COLO829 (cell line): ENCODE results near the gene CHTOP.
"Not testable (repeated sequence)": the region's sequence is repeated elsewhere in the genome, so short reads cannot be mapped to it uniquely, and the experiment has no call there.

ENCODE experiments used
- DNase-seq: peaks from one replicate; pipeline ENCODE4 v3.0.0; 2012; ENCODE audit warnings: low spot score

CHTOP gene, protein sequence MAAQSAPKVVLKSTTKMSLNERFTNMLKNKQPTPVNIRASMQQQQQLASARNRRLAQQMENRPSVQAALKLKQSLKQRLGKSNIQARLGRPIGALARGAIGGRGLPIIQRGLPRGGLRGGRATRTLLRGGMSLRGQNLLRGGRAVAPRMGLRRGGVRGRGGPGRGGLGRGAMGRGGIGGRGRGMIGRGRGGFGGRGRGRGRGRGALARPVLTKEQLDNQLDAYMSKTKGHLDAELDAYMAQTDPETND

GRCh38 chr1:153633754-153634665, at the start of gene CHTOP:
Gene CHTOP, plus strand, starts transcription at chr1:153634066. Its CDS starts 2,523 bp downstream, at chr1:153636589.
- peak; percentile 100 for DNase-seq

- no peak for DNase-seq
Observed at GRCh38 chr1:153585006-153585405, 48.9 kb upstream of the CHTOP start.

DNA sequence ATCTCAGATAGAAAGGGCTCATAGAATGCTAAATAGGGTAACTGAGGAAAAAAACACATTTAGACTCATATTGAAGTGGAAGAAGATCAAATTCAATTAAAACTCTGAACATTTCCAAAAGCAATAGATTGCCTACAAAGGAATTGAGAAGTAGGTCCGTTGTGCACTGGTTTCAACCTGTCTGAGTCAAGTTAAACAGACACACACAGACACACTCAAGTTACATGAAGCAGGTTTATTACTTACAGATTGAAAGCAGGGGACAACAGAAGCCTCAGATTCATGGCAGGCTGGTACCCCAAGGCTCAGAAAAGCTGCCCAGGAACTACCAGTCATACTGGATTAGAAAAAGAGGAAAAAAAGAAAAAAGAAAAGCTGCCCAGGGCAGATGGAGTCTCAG, 47.5 kb upstream of the CHTOP start:
- no peak for DNase-seq

- no peak for DNase-seq
Observed at GRCh38 chr1:153587314-153587713, 46.6 kb upstream of the CHTOP start.

DNA sequence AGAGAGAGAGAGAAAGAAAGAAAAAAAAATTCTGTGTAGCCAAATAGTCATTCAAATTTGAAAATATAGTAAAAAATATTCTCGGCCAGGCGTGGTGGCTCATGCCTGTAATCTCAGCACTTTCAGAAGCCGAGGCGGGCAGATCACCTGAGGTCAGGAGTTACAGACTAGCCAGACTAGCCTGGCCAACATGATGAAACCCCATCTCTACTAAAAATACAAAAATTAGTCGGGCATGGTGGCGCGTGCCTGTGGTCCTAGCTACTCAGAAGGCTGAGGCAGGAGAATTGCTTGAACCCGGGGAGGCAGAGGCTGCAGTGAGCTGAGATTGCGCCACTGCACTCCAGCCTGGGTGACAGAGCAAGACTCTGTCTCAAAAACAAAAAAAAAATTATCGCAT, 45.8 kb upstream of the CHTOP start:
- not testable (repeated sequence) for DNase-seq

- DNase-seq = no peak
Observed at GRCh38 chr1:153588482-153588881, 45.4 kb upstream of the CHTOP start.

- peak; percentile 81 for DNase-seq
Observed at GRCh38 chr1:153592748-153593147, 41.1 kb upstream of the CHTOP start.

DNA sequence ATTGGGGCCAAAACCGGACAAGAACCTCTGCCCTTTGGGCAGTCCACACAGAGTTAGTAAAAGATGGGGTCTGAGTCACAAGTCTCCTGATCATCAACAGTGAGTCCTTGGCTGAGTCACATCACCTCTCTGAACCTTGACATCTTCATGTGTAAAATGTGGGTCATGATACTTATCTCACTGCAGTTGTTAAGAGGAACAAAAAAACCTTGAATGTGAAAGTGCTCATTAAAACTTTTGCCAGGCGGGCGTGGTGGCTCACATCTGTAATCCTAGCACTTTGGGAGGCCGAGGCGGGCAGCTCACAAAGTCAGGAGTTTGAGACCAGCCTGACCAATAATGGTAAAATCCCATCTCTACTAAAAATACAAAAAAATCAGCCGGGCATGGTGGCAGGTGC, 36.7 kb upstream of the CHTOP start:
- DNase-seq = no peak

- peak; percentile 65 for DNase-seq
Observed at GRCh38 chr1:153598309-153599172, 35.3 kb upstream of the CHTOP start.

GRCh38 chr1:153599847-153600246, 34.0 kb upstream of the CHTOP start:
- no peak for DNase-seq

GRCh38 chr1:153602749-153603148, 31.1 kb upstream of the CHTOP start:
- DNase-seq = no peak

DNA sequence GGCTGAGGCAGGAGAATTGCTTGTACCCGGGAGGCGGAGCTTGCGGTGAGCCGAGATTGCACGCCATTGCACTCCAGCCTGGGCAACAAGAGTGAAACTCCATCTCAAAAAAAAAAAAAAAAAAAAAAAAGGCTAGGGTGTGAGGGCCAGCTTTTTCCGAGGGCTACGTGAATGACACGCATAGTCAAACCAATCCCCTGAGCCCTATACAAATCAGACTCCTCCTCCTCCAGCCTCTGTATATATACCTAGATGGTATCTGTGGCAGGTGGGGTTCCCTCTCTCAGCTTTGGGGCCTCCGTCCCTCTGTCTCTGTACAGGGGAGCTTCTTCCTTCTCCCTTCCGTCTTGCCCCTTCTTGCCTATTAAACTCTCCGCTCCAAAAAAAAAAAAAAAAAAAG, 27.7 kb upstream of the CHTOP start:
- no peak for DNase-seq

DNA sequence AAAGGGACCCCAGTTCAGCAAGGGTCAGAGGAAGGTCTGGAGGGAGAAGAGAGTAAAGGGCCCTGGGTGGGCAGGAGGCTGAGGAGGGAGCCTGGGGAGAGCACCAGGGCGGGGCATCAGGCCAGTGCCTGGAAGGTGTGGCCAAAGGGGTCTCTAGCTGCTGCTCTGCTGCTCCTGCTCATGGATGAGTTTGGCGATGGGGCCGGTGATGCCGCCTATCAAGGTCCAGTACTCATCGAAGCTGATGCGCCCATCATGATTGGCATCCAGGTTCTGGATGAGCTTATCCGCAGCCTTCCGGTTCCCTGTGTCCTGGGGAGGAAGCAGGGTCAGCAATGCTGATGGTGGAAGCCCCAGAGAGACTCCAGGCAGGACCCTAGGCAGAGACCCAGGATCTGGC, 26.5 kb upstream of the CHTOP start:
- DNase-seq = no peak

DNA sequence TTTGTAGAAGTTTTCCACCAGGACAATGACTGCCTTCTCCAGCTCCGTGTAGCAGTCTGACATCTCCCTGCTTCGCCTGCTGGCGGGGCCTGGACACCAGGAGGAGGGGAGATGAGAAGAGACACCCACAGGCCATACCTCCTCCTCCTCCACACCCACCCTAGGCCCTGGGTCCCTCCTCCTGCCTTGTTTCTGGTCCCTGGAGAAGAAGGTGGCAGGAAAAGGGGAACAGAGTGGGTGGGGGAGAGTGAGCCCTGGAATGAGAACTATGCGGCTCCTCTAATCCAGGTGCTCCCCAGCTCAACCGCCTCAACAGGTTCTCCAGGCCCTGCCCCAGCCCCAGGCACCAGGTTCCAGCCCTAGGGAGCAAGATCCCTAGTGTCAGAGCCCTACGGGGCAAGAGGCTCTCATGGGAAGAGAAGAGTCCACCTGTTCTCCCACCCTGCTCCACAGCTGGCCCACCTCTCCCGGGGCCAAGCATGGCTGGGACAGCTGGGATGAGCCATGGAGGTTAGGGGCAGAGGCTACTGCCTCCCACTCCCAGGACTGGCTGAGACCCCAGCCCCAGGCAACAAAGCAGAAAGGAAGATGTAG, 25.7 kb upstream of the CHTOP start:
- DNase-seq = no peak

DNA sequence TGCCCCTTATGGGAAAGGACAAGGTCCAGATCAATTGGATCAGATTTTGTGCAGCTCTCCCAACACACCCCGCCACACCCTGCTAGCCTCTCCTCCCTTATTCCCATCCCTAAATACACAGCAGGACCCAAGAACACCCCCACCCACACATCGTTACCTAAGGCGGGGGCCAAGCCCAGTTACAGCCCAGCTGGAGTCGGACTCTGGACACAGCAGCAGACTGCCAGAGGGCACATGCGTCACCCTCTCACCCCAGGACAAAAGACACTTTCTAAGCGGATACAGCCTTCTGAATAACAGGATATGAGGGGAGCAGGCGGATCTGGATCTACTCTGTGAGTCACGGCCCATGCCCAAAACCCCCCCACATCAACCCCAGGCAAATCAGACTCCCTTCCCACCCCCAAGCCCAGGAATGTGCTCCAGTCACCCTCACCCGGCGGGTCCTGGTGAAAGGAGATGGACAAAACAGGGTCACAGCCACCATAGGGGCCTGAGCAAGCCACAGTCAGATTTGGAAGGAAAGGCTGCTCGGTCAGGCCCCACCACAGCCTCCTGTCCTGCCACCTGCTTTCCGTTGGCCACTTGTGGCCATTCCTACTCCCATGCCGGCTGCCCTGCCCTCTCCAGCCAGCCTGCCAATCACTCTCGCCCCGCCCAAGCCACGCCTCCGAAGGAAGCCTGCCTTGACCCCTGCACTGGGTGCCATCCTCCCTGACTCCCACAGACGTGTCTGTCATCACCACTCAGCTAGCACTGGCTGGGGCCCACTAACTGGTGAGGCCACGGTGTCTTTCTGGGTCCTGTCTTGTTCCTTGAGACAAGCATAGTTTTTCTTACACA, 24.9 kb upstream of the CHTOP start:
- peak; percentile 99 for DNase-seq

GRCh38 chr1:153609585-153609907, 24.3 kb upstream of the CHTOP start:
- DNase-seq = no peak

DNA sequence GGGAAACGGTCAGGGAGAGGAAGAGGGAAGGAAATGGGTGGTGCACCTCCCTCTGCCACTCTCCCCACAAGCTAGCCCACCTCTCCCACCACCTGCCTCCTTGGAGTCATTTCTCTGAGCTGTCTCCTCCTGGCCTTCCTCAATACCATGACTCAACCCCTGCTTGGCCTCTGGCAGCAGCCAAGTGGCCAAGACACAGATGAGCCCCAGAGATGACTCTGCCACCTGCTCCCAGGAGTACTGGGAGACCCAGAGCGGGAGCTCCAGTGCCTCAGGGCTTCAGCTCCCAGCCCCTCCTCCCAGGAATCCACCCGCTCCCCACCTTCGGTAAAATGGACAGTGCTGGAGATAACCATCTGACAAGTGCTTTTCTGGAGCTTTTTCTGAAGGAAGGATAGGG, 23.5 kb upstream of the CHTOP start:
- DNase-seq = no peak

DNA sequence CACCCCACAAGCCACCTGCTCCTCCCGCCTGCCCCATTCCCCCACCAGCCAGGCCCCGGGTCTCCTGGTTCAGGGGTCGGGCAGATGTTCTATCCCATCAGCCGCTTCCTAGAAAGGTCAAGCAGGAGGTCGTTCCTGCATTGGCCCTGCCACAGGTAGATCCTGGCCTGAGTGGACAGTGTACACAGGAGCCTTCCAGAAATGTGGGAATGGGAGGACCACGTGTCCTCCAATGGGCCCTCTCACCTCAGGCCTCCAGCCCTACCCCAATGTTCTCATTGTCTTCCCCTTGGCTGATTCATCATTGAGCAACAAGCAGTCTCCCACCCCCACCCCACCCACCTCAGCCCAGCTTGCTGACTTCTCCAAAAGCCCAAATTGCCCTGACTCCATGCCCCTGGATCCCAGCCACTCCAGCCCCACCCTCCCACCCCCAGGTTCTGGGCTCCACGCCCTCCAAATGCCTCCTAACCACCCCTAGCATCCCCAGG, 23.0 kb upstream of the CHTOP start:
- no peak for DNase-seq

GRCh38 chr1:153611356-153611755, 22.5 kb upstream of the CHTOP start:
- DNase-seq = no peak

DNA sequence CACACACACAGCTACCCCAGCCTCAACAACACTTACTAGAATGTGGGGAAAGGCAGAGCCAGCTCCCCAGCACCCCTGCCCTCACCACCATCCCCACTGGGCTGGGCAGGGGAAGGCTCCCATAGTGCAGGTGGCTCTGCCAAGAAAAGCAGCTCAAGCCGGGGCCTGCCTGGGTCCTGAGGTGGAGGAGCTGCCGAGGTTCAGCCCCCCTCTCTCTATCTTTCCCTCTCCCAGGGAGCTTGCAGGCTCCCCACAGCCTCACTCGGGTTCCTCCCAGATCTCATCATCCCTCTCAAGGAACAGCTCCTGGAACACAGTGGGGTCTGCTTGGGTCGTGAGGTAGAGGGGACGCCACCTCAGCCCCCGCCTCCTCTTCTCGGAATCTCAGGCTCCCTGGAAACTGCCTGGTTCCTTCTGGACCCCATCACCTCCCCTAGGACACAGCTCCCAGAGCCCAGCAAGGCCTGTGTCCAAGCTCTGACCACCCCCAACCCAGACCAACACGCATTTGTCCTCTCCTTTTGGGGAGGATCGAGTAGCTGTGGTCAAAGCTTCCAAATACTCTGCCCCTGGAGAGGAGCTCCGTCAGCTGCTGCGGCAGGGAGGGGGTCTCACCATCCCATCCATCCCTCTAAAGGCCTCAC, 21.6 kb upstream of the CHTOP start:
- no peak for DNase-seq
